A549 treated with AZD2906 at 1 μM for 4 hours (cell line): ENCODE results near the gene SLC26A9. TPM values are rescaled to one million over a fixed set of nuclear protein-coding genes. Genes with fewer than 3 reads are reported as not detected.

Experiments
- total RNA-seq: library from RNA; stranded (reverse); fragments of 200-300 nt; extraction: Qiagen RNA extraction; gene quantifications from 5 replicates; pipeline ENCODE4 v1.2.3, GENCODE V29; 2022

Gene SLC26A9, protein sequence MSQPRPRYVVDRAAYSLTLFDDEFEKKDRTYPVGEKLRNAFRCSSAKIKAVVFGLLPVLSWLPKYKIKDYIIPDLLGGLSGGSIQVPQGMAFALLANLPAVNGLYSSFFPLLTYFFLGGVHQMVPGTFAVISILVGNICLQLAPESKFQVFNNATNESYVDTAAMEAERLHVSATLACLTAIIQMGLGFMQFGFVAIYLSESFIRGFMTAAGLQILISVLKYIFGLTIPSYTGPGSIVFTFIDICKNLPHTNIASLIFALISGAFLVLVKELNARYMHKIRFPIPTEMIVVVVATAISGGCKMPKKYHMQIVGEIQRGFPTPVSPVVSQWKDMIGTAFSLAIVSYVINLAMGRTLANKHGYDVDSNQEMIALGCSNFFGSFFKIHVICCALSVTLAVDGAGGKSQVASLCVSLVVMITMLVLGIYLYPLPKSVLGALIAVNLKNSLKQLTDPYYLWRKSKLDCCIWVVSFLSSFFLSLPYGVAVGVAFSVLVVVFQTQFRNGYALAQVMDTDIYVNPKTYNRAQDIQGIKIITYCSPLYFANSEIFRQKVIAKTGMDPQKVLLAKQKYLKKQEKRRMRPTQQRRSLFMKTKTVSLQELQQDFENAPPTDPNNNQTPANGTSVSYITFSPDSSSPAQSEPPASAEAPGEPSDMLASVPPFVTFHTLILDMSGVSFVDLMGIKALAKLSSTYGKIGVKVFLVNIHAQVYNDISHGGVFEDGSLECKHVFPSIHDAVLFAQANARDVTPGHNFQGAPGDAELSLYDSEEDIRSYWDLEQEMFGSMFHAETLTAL
- total RNA-seq, result 0.08 to 0.16 TPM (median 0.14 TPM) in 5 replicates

GRCh38 chr1:205943245-205943644 lies at the start of gene SLC26A9:
TSS of gene SLC26A9 (minus strand) at chr1:205943456. CDS start at chr1:205935820, 7,636 bp downstream.

Other genes starting within 250 kb of the SLC26A9 start
- gene NUCKS1, start 193.3 kb downstream of the SLC26A9 start, total RNA-seq, result 88.2 to 130 TPM (median 104 TPM) in 5 replicates
- gene RAB29, start 168.0 kb downstream of the SLC26A9 start, total RNA-seq, result 9.9 to 12.6 TPM (median 11.0 TPM) in 5 replicates
- gene SLC41A1, start 130.3 kb downstream of the SLC26A9 start, total RNA-seq, result 19.0 to 27.2 TPM (median 19.7 TPM) in 5 replicates
- not detected in 5 replicates for gene PM20D1, start 93.3 kb downstream of the SLC26A9 start, total RNA-seq
- 0.91 to 1.6 TPM (median 1.1 TPM) in 5 replicates for gene RAB7B, start 59.9 kb upstream of the SLC26A9 start, total RNA-seq
- 0.05 to 0.14 TPM (median 0.06 TPM) in 4 of 5 replicates, not detected in the other for gene CTSE, start 80.4 kb upstream of the SLC26A9 start, total RNA-seq
- not detected in 5 replicates for gene RHEX, start 109.7 kb upstream of the SLC26A9 start, total RNA-seq
- not detected in 5 replicates for gene AVPR1B, start 173.9 kb upstream of the SLC26A9 start, total RNA-seq